Measurements from ENCODE around the gene MFAP2. TPM values are rescaled to one million over a fixed set of nuclear protein-coding genes. Genes with fewer than 3 reads are reported as not detected.

The MFAP2 gene
- total and polyA plus RNA-seq, 2 experiments from 2014 or later, result 79.7 to 91.4 TPM

- Histone ChIP-seq H3K27me3 (no peaks in the 10 kb centered on the region), H3K27ac (no peak overlapping the region), H3K4me1 (ENCODE audit: low read depth) (no peaks in the 10 kb centered on the region), H3K4me3 (no peak overlapping the region), H3K9me3 (ENCODE audit: low read depth) (no peaks in the 10 kb centered on the region), H3K36me3 (no peaks in the 10 kb centered on the region)
- DNase-seq (ENCODE audit: low read depth in 1 of 2, low spot score in 1 of 2), result no peak
- TF ChIP-seq CTCF (IDR thresholded peaks at IDR 0.05; ENCODE audit: low read depth, low read length), result no peak
Measured at GRCh38 chr1:16986560-16986959, 6.1 kb upstream of the MFAP2 start.

GRCh38 chr1:16986113-16986512, 5.7 kb upstream of the MFAP2 start:
- no peak overlapping the region for H3K4me3 ChIP-seq
- DNase-seq (ENCODE audit: low read depth in 1 of 2, low spot score in 1 of 2), result no peak

DNA sequence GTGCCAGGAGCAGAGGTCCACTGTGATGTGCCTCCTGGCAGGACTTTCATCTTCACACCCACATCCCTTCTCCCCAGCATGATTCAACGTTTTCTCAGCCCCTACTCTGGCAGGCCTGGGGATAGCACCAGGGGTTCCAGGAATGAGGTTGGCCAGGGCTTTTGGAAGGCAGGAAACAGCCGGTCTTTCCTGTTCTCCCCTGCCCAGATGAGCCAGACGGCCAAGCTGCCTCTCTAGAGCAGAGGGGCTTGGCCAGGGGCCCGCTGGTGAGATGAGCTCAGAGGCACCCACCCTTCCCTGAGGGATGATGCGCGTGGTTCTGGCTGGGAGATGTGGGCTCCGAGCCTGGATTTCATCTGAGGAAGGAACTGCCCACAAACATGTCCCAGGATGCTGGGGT, 4.3 kb upstream of the MFAP2 start:
- TF ChIP-seq CTCF (IDR thresholded peaks at IDR 0.05; ENCODE audit: low read depth, low read length), result no peak
- Histone ChIP-seq H3K4me3 (no peak overlapping the region), H3K27me3 (no peaks in the 10 kb centered on the region), H3K4me1 (ENCODE audit: low read depth) (no peaks in the 10 kb centered on the region), H3K9me3 (ENCODE audit: low read depth) (no peaks in the 10 kb centered on the region), H3K27ac (no peak overlapping the region), H3K36me3 (no peaks in the 10 kb centered on the region)
- peak in 1 of 2 donors; percentile 96 for DNase-seq (ENCODE audit: low read depth in 1 of 2, low spot score in 1 of 2)

More at GRCh38 chr1:16986113-16986512, 5.7 kb upstream of the MFAP2 start:
- Histone ChIP-seq H3K27ac (no peak overlapping the region), H3K4me1 (ENCODE audit: low read depth) (no peaks in the 10 kb centered on the region), H3K36me3 (no peaks in the 10 kb centered on the region), H3K9me3 (ENCODE audit: low read depth) (no peaks in the 10 kb centered on the region), H3K27me3 (no peaks in the 10 kb centered on the region)
- no peak for TF ChIP-seq CTCF (IDR thresholded peaks at IDR 0.05; ENCODE audit: low read depth, low read length)

- TF ChIP-seq CTCF (IDR thresholded peaks at IDR 0.05; ENCODE audit: low read depth, low read length), result no peak
- DNase-seq (ENCODE audit: low read depth in 1 of 2, low spot score in 1 of 2), result no peak
- Histone ChIP-seq H3K27ac (no peak overlapping the region), H3K9me3 (ENCODE audit: low read depth) (no peaks in the 10 kb centered on the region), H3K4me3 (no peak overlapping the region), H3K4me1 (ENCODE audit: low read depth) (peaks cover 5% of the 10 kb centered on the region), H3K27me3 (no peaks in the 10 kb centered on the region), H3K36me3 (no peaks in the 10 kb centered on the region)
Measured at GRCh38 chr1:16983649-16984048, 3.2 kb upstream of the MFAP2 start.

DNA sequence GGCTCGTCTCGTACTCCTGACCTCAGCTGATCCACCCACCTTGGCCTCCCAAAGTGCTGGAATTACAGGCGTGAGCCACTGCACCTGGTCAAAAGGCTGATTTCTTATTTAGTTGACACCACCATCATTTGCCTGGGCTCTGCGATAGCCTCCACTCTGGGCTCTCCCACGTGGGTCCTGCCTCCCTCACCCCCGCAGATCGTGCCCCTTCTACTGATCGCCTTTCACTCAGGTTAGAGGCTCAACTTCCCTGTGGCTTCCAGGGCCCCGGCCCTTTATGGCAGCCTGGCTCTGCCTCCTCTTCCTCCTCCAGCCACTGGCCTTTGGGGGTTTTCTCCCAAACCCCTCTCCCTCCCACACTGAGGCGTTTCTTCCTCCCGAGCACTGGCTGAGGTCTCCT, 2.5 kb upstream of the MFAP2 start:
- no peak for TF ChIP-seq CTCF (IDR thresholded peaks at IDR 0.05; ENCODE audit: low read depth, low read length)
- Histone ChIP-seq H3K9me3 (ENCODE audit: low read depth) (no peaks in the 10 kb centered on the region), H3K27me3 (no peaks in the 10 kb centered on the region), H3K27ac (no peak overlapping the region), H3K4me1 (ENCODE audit: low read depth) (peaks cover 5% of the 10 kb centered on the region), H3K36me3 (no peaks in the 10 kb centered on the region), H3K4me3 (no peak overlapping the region)
- no peak for DNase-seq (ENCODE audit: low read depth in 1 of 2, low spot score in 1 of 2)

All from cardiac muscle cell (in vitro differentiated cells and primary cell).